Activated CD8-positive, alpha-beta memory T cell treated with anti-CD3 and anti-CD28 coated beads, Interleukin-2, amount 10 ng/mL, durations not matched to agents 7 days and 5 days (primary cell): ENCODE results near the gene CYP27C1. TPM values are rescaled to one million over a fixed set of nuclear protein-coding genes. Genes with fewer than 3 reads are reported as not detected.
"Not testable (repeated sequence)": the region's sequence is repeated elsewhere in the genome, so short reads cannot be mapped to it uniquely, and the experiment has no call there.

Experiments
- ATAC-seq: fragments of 150-1000 bp; cut with Tn5 transposase; one replicate; pipeline ENCODE4 v1.10.0; 2021; ENCODE audit warnings: moderate library complexity
- CTCF ChIA-PET: fragments of 350-600 bp; sonication (Branson Sonifier 250); formaldehyde crosslinking; loops from one replicate; lab custom pipeline; 2021; ENCODE audit warnings: antibody characterized with exemption; lab: Charles Lee
- DNase-seq: peaks from one replicate; pipeline ENCODE4 v3.0.0-alpha.2; 2020
- H3K27ac Mint-ChIP-seq: one replicate; pipeline ENCODE4 v1.8.0; 2021; ENCODE audit warnings: mild to moderate bottlenecking, mixed read lengths
- H3K27me3 Mint-ChIP-seq: one replicate; pipeline ENCODE4 v1.8.0; 2021; ENCODE audit warnings: mixed read lengths
- H3K36me3 Mint-ChIP-seq: one replicate; pipeline ENCODE4 v1.8.0; 2021; ENCODE audit warnings: mild to moderate bottlenecking, mixed read lengths
- H3K4me1 Mint-ChIP-seq: one replicate; pipeline ENCODE4 v1.8.0; 2021; ENCODE audit warnings: mixed read lengths
- H3K4me3 Mint-ChIP-seq: one replicate; pipeline ENCODE4 v1.8.0; 2021; ENCODE audit warnings: mild to moderate bottlenecking, moderate library complexity, mixed read lengths
- H3K9me3 Mint-ChIP-seq: one replicate; pipeline ENCODE4 v1.8.0; 2022; ENCODE audit warnings: low read depth, mixed read lengths
- total RNA-seq, 2 experiments: library from RNA; stranded (reverse); gene quantifications; one replicate each; pipeline ENCODE4 v1.2.3, GENCODE V29; 2021

CYP27C1 gene
- total RNA-seq, 2 experiments from 2014 or later: not detected

DNA sequence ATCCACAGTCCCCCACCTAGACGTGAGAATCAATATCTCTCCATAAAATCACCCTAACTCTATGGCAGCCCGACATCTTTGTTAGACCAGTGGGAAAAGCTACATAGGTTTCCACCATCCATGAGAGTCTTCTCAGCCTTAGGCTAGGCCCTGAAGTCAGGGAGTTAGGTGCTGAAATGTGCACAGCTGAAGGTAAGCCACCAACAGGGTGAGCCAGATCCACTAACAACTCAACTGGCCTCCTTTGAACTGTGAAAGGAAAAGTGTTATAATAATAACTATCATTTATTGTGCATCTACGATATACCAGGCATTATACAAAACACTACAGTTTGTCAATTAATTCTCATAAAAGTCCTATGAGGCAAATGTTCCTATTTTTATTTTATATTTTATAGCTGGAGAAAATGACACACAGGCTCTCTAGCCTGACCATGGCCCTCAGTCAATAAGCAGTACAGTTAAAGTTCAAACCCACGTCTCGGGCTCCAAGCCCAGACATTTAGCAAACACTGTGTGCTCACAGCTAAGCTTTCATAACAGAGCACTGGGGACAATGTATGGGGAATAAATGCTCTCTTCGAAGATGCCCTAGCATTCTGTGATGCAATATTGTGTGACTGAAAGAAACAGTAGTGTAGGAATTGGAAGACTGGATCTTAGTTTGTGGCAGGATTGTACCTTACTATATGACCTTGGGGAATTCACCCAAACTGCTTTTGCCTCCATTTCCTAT is 11.2 kb upstream of the CYP27C1 start:
- CTCF ChIA-PET: no interaction called here
- Mint-ChIP-seq H3K9me3 (peaks cover 4% of the 10 kb centered on the region), H3K4me1 (peaks cover 7% of the 10 kb centered on the region), H3K36me3 (no peaks in the 10 kb centered on the region), H3K4me3 (no peak overlapping the region), H3K27me3 (peaks cover 10% of the 10 kb centered on the region), H3K27ac (no peak overlapping the region)
- ATAC-seq: no peak
- no peak for DNase-seq

DNA sequence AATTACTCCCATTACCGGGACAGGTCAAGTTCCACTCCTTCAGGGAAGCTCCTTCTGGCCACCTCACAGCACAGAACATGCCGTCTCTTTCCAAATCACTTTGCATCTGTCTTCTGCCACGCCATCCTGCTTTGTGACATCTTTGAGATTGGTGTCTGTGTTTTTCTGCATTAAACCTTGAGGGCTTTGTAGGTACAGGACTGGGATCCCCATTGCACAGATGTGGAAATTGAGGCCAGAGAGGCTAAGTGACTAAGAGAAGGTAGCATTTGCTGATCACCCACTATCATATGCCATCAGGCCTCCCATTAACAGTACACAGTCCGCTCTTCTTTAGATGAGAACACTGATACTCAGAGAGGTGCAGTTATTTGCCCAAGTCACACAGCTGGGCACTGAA is 9.5 kb upstream of the CYP27C1 start:
- H3K4me1 Mint-ChIP-seq: peaks cover 19% of the 10 kb centered on the region
- H3K36me3 Mint-ChIP-seq: no peaks in the 10 kb centered on the region
- H3K9me3 Mint-ChIP-seq: peaks cover 4% of the 10 kb centered on the region
- CTCF ChIA-PET: no interaction called here
- H3K27ac Mint-ChIP-seq: no peak overlapping the region
- DNase-seq (no peak), ATAC-seq (no peak)
- peaks cover 25% of the 10 kb centered on the region for H3K27me3 Mint-ChIP-seq
- no peak overlapping the region for H3K4me3 Mint-ChIP-seq

GRCh38 chr2:127228102-127228501 is 8.0 kb upstream of the CYP27C1 start:
- H3K9me3 Mint-ChIP-seq: peaks cover 4% of the 10 kb centered on the region
- H3K4me3 Mint-ChIP-seq: no peak overlapping the region
- no peak for DNase-seq
- H3K36me3 Mint-ChIP-seq: no peaks in the 10 kb centered on the region
- H3K4me1 Mint-ChIP-seq: peaks cover 19% of the 10 kb centered on the region
- no peak overlapping the region for H3K27ac Mint-ChIP-seq
- CTCF ChIA-PET: no interaction called here
- ATAC-seq: no peak
- peaks cover 34% of the 10 kb centered on the region for H3K27me3 Mint-ChIP-seq

GRCh38 chr2:127227264-127227660 is 7.2 kb upstream of the CYP27C1 start:
- H3K4me1 Mint-ChIP-seq: peaks cover 19% of the 10 kb centered on the region
- CTCF ChIA-PET, H3K9me3 Mint-ChIP-seq, H3K4me3 Mint-ChIP-seq, ATAC-seq, DNase-seq, H3K27ac Mint-ChIP-seq, H3K36me3 Mint-ChIP-seq: not testable (repeated sequence)
- H3K27me3 Mint-ChIP-seq: peaks cover 35% of the 10 kb centered on the region

DNA sequence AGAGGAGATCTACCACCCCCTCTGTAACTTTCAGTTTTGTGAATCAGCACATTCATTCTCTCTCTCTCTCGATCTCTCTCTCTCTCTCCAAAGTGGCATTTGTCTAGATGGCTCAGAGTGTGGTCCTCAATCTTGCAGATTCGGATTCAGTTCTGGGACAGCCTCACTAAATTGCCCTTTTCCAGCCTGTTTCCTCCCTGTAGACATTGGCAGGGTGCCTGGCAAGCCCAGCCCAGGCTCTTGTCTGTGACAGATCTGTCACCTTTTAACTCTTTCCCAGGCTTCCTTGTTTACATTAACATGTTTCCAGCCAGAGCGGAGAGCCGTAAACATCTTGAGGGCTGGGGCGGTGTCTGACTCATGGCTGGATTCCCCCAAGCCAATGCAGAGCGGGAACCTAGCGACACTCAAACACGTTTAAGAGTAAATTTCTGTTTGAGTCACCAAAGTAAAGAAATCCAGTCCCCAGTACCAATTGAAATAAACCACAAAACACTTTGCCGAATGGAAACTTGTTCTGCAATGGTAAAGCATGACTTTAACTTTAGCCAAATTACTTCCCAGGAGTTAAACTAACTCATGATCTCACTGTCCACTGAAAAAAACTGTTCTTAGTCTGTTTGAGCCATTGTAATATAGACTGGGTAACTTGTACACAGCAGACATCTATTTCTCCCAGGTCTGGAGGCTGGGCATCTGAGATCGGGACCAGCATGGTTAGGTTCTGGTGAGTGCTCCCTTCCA is 6.6 kb upstream of the CYP27C1 start:
- no peak overlapping the region for H3K27ac Mint-ChIP-seq
- peaks cover 4% of the 10 kb centered on the region for H3K9me3 Mint-ChIP-seq
- CTCF ChIA-PET: no interaction called here
- peaks cover 35% of the 10 kb centered on the region for H3K27me3 Mint-ChIP-seq
- peaks cover 19% of the 10 kb centered on the region for H3K4me1 Mint-ChIP-seq
- no peaks in the 10 kb centered on the region for H3K36me3 Mint-ChIP-seq
- DNase-seq (peak; percentile 74), ATAC-seq (peak; percentile 86)
- peak overlapping the region; percentile 19 for H3K4me3 Mint-ChIP-seq

DNA sequence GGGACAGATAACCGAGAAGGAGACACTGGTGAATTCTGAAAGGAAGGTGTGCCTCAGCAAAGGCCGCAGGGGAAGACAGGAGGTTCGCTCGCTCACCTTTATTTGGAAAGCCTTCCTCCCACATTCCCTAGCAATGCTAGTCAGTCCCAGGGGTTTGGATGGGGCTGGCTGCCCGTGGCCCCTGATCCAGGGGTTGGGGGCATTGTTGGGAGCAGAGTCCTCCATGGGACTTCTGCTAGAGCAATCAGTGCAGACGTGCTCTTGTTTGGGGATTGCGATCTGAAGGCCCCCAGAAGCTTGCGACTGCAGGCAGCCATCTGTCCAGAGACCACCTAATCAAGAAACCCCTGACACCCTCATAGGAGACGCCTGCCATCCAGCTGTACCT is 6.0 kb upstream of the CYP27C1 start:
- Mint-ChIP-seq H3K27me3 (peaks cover 35% of the 10 kb centered on the region), H3K27ac (no peak overlapping the region), H3K9me3 (peaks cover 4% of the 10 kb centered on the region), H3K4me3 (no peak overlapping the region), H3K4me1 (peaks cover 19% of the 10 kb centered on the region), H3K36me3 (no peaks in the 10 kb centered on the region)
- CTCF ChIA-PET: no interaction called here
- ATAC-seq: no peak
- DNase-seq: no peak

- Mint-ChIP-seq H3K9me3 (peaks cover 4% of the 10 kb centered on the region), H3K4me3 (no peak overlapping the region), H3K27me3 (peaks cover 41% of the 10 kb centered on the region), H3K27ac (no peak overlapping the region), H3K36me3 (no peaks in the 10 kb centered on the region), H3K4me1 (peaks cover 24% of the 10 kb centered on the region)
- no peak for ATAC-seq
- DNase-seq: no peak
- CTCF ChIA-PET: no interaction called here
Measured at GRCh38 chr2:127225186-127225960, 5.3 kb upstream of the CYP27C1 start.

DNA sequence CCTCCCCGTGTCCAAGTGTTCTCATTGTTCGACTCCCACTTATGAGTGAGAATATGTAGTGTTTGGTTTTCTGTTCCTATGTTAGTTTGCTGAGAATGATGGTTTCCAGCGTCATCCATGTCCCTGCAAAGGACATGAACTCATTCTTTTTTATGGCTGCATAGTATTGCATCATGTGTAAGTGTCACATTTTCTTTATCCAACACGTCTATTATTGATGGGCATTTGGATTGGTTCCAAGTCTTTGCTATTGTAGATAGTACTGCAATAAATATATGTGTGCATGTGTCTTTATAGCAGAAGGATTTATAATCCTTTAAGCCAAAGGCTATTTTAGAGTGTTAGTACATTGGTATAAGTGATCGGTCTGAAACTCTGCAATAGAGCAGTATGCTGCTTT is 4.0 kb upstream of the CYP27C1 start:
- DNase-seq, CTCF ChIA-PET: not testable (repeated sequence)

DNA sequence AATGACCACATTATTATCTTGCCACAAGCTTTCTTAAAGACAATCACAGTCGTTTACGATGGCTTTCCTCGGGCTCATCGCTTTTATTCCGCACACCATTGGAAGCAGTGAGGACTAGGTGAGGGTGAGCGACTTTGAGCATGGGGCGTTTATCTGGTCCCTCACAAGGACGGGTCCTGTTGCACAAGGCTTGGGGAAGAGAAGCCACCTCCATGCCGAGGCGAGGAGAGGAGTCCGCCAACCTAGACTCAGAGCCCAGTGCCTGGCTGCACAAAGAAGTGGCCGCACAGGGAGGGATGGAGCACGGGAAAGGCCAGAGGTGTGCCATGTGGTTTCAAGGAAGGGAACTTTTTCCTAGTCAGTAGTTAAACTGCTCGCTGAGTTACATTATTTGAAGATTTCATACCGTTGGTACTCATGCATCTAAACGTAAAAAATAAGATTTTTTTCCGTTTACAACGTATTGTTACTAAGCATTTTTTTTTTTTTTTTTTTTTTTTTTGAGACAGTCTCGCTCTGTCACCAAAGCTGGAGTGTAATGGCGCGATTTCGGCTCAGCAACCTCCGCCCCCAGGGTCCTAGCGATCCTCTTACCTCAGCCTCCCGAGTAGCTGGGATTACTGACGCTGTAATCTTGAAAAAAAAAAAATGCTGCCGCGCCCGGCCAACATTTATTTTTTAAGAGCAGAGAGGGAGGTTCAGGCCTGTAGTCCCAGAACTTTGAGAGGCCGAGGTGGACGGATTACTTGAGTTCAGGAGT is 849 bp upstream of the CYP27C1 start:
- CTCF ChIA-PET: no interaction called here
- Mint-ChIP-seq H3K36me3 (no peaks in the 10 kb centered on the region), H3K27ac (no peak overlapping the region), H3K27me3 (peaks cover 72% of the 10 kb centered on the region), H3K9me3 (no peaks in the 10 kb centered on the region), H3K4me1 (peaks cover 21% of the 10 kb centered on the region), H3K4me3 (peak overlapping the region; percentile 47)
- DNase-seq (no peak), ATAC-seq (peak; percentile 33)

More for the DNA sequence above, 4.0 kb upstream of the CYP27C1 start:
- Mint-ChIP-seq H3K4me1 (peaks cover 27% of the 10 kb centered on the region), H3K27me3 (peaks cover 49% of the 10 kb centered on the region)
- not testable (repeated sequence) for H3K27ac Mint-ChIP-seq, H3K36me3 Mint-ChIP-seq, ATAC-seq, H3K9me3 Mint-ChIP-seq, H3K4me3 Mint-ChIP-seq

DNA sequence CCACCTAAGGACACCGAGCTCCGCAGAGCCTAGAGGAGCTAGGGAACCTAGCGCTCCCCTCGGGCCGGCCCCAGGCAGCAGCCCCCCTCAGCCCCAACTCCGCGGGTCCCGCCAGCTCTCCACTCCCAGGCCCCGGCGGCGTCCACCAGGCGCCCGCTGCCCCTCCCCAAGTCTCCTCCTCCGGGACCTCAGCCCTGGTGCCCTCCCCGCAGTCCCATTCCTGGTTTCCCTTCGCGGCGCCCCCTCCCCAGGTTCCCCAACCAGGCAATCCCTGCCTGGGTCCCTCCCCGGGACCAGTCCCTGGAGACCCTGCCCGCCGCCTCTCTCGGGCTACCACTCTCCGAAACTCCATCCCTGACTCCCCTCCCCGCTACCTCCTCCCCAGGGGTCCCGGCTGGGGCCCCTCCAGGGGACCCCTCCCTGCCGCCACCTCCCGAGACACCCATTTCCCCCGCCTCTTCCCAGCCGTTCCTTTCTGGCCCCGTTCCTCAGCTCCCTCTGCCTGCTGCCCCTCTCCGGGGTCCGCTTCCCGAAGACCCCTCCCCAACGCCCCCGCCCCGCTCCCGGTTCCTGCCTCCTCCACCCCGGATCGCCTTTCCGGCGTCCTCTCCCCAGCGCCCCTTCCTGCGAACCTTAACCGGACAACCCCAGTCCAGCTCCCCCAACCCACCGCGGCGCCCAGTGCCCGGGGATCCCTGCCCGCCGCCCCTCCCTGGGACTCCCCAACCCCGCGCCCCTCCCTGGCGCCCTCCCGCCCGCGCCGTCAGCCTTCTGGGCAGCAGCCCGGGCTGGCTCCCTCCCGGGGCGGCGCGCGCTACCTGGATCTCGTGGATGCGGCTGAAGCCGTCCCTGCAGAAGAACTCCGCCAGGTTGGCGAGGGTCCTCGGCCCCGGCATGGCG is 678 bp downstream of the CYP27C1 start:
- H3K27ac Mint-ChIP-seq: no peak overlapping the region
- no peaks in the 10 kb centered on the region for H3K36me3 Mint-ChIP-seq
- CTCF ChIA-PET: interaction anchor here (1.0 kb wide), 1 partner anchor 431 kb away, joined by 3 read pairs; no protein-coding TSS in a partner anchor
- no peak for DNase-seq
- H3K27me3 Mint-ChIP-seq: peaks cover 62% of the 10 kb centered on the region
- ATAC-seq: peak; percentile 57
- H3K4me3 Mint-ChIP-seq: no peak overlapping the region
- H3K9me3 Mint-ChIP-seq: no peaks in the 10 kb centered on the region
- H3K4me1 Mint-ChIP-seq: peaks cover 12% of the 10 kb centered on the region

GRCh38 chr2:127218812-127219170 is 1.3 kb downstream of the CYP27C1 start:
- no peak for DNase-seq
- peaks cover 65% of the 10 kb centered on the region for H3K27me3 Mint-ChIP-seq
- no peaks in the 10 kb centered on the region for H3K36me3 Mint-ChIP-seq
- ATAC-seq: peak; percentile 30
- H3K4me1 Mint-ChIP-seq: peaks cover 12% of the 10 kb centered on the region
- H3K27ac Mint-ChIP-seq: no peak overlapping the region
- H3K9me3 Mint-ChIP-seq: no peaks in the 10 kb centered on the region
- CTCF ChIA-PET: interaction anchor here (1.0 kb wide), 1 partner anchor 431 kb away, joined by 3 read pairs; no protein-coding TSS in a partner anchor
- H3K4me3 Mint-ChIP-seq: no peak overlapping the region
